ENCODE data around the gene ALAD. TPM values are rescaled to one million over a fixed set of nuclear protein-coding genes. Genes with fewer than 3 reads are reported as not detected.
A peak's percentile ranks its signal among the peaks of the same experiment; 100 is the strongest.

The ALAD gene
- total and polyA plus RNA-seq, 2 of the 13 experiments (the other 11 are each of a cell fraction or from before 2014, with no cell fraction given), result 21.8 to 30.1 TPM

- TF ChIP-seq HNF1A (IDR thresholded peaks at IDR 0.05; ENCODE audit: low read depth) (no peak), HNF1A (CRISPR knock-in tag; IDR thresholded peaks at IDR 0.05; ENCODE audit: borderline replicate concordance) (peak; percentile 77), ZBTB46 (CRISPR knock-in tag; IDR thresholded peaks at IDR 0.05; ENCODE audit: borderline replicate concordance) (no peak), PRDM10 (CRISPR knock-in tag; IDR thresholded peaks at IDR 0.05; ENCODE audit: low read depth) (peak; percentile 79), MAFK (conservative IDR thresholded peaks at IDR 0.05 in 1 of 2, IDR thresholded peaks at IDR 0.05 in 1 of 2; ENCODE audit: low read length in 2 of 2) (peak in 1 of 2 experiments; percentile 82; a peak in 2 of 4 replicates), JUNB (CRISPR knock-in tag; IDR thresholded peaks at IDR 0.05; ENCODE audit: borderline replicate concordance) (no peak), HOXA5 (CRISPR knock-in tag; IDR thresholded peaks at IDR 0.05) (peak; percentile 95), AGO2 (optimal IDR thresholded peaks at IDR 0.05; ENCODE audit: low read depth, low read length) (no peak), TP53 (CRISPR knock-in tag; conservative IDR thresholded peaks at IDR 0.05) (no peak; the same call in 1 of the 2 replicates), AFF4 (CRISPR knock-in tag; IDR thresholded peaks at IDR 0.05) (no peak), CEBPB (IDR thresholded peaks at IDR 0.05; ENCODE audit: borderline replicate concordance, low read depth, low read length) (no peak), MYC (CRISPR knock-in tag; IDR thresholded peaks at IDR 0.05; ENCODE audit: borderline replicate concordance) (peak; percentile 95), ZNF883 (CRISPR knock-in tag; IDR thresholded peaks at IDR 0.05; ENCODE audit: not compliant biosample characterization) (peak; percentile 44), NFKBIZ (CRISPR knock-in tag; IDR thresholded peaks at IDR 0.05) (no peak; the same call in 1 of the 2 replicates), ZNF546 (CRISPR knock-in tag; conservative IDR thresholded peaks at IDR 0.05) (no peak)
These were observed 60.9 kb downstream of the ALAD start, which contains the start of gene WDR31 (continued) for GRCh38 chr9:113340011-113340699.

All from HepG2 (cell line).